ENCODE results near the gene KIF5C.

Gene KIF5C

GRCh38 chr2:149056541-149057255, 181.7 kb downstream of the KIF5C start:
- no peak for DNase-seq

- no peak for DNase-seq
These were observed 182.4 kb downstream of the KIF5C start for GRCh38 chr2:149057401-149057800.

GRCh38 chr2:149058936-149059335, 183.9 kb downstream of the KIF5C start:
- no peak for DNase-seq

GRCh38 chr2:149059822-149060221, 184.8 kb downstream of the KIF5C start:
- DNase-seq = no peak

GRCh38 chr2:149061133-149061745, 186.2 kb downstream of the KIF5C start:
- DNase-seq = no peak

GRCh38 chr2:149062531-149062930, 187.5 kb downstream of the KIF5C start:
- DNase-seq = no peak

GRCh38 chr2:149063177-149063576, 188.2 kb downstream of the KIF5C start:
- no peak for DNase-seq

GRCh38 chr2:149064365-149064841, 189.4 kb downstream of the KIF5C start:
- no peak for DNase-seq

- DNase-seq = no peak
These were observed 190.0 kb downstream of the KIF5C start for GRCh38 chr2:149064856-149065630.

- DNase-seq = no peak
These were observed 193.4 kb downstream of the KIF5C start for GRCh38 chr2:149068225-149068995.

- DNase-seq = no peak
These were observed 194.2 kb downstream of the KIF5C start for GRCh38 chr2:149068996-149069888.

- DNase-seq = no peak
These were observed 195.8 kb downstream of the KIF5C start for GRCh38 chr2:149070681-149071320.

- DNase-seq = no peak
These were observed 200.1 kb downstream of the KIF5C start for GRCh38 chr2:149075105-149075504.

- DNase-seq = no peak
These were observed 200.8 kb downstream of the KIF5C start for GRCh38 chr2:149075853-149076252.

Data from activated naive CD4-positive, alpha-beta T cell treated with anti-CD3 and anti-CD28 coated beads, Interleukin-2, amount 50 U/mL, for 16 hours (primary cell).